ENCODE data around the gene PLEK2.

Gene PLEK2

DNA sequence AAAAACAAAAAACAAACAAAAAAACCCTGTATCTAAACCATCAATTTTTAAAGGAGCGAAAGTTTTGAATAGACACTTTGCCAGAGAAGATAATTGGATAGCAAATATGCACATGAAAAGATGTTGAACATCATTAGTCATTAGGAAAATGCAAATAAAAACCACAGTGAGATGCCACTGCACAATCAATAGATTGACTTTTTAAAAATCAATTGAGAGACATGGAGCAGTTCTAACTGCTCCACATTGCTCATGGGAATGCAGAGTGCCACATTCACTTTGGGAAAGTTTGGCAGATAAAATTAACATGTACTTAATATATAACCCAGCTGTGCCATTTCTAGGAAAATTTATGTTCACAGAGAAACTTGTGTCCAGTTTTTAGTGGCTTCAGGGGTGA is 39.1 kb downstream of the PLEK2 start:
- H3K4me3 ChIP-seq (ENCODE audit: low read depth, low read length), result no peak overlapping the region
- POLR2A ChIA-PET, result no interaction called here
- TF ChIP-seq, protein P1, sequence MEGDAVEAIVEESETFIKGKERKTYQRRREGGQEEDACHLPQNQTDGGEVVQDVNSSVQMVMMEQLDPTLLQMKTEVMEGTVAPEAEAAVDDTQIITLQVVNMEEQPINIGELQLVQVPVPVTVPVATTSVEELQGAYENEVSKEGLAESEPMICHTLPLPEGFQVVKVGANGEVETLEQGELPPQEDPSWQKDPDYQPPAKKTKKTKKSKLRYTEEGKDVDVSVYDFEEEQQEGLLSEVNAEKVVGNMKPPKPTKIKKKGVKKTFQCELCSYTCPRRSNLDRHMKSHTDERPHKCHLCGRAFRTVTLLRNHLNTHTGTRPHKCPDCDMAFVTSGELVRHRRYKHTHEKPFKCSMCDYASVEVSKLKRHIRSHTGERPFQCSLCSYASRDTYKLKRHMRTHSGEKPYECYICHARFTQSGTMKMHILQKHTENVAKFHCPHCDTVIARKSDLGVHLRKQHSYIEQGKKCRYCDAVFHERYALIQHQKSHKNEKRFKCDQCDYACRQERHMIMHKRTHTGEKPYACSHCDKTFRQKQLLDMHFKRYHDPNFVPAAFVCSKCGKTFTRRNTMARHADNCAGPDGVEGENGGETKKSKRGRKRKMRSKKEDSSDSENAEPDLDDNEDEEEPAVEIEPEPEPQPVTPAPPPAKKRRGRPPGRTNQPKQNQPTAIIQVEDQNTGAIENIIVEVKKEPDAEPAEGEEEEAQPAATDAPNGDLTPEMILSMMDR (IDR thresholded peaks at IDR 0.05; ENCODE audit: insufficient read depth, low read length, missing control alignments), result no peak
- no peak for DNase-seq (ENCODE audit: low read depth, low spot score)
- CTCF ChIA-PET, result no interaction called here

DNA sequence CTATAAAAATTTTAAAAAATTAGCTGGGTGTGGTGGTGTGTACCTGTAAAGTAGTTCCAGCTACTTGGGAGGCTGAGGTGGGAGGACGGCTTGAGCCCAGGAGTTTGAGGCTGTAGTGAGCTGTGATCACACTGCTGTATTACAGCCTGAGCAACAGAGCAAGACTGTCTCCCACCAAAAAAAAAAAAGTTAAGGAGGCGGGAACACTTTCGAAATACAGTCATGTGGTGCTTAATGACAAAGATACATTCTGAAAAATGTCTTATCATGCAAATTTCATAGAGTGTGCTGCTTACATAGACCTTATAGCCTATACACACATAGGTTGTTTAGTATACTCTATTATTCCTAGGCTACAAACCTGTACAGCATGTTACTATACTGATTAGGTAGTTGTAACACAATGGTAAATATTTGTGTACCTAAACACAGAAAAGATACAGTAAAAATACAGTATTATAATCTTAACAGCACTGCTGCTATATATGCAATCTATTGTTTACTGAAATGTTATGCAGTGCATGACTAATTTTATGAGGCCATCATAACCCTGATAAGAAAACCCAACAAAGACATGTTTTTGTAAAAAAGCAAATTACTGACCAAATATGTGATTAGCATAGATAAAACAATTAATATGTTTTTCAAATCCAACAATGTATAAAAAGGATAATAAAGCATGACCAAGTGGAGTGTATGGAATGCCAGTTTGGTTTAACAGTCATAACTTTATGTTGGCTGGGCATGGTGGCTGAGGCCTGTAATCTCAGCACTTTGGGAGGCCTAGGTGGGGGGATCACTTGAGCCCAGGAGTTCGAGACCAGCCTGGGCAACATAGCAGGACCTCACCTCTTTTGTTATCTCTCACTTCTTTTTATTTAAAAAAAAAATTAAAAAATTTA is 40.5 kb downstream of the PLEK2 start:
- CTCF ChIA-PET, result interaction anchor here (5.1 kb wide), 1 partner anchor 11 kb away, joined by 47 read pairs; the partner anchor contains the start of genes ATP6V1D and EIF2S1
- no peak overlapping the region for H3K4me3 ChIP-seq (ENCODE audit: low read depth, low read length)
- no peak for DNase-seq (ENCODE audit: low read depth, low spot score)
- TF ChIP-seq, protein P1 (IDR thresholded peaks at IDR 0.05; ENCODE audit: insufficient read depth, low read length, missing control alignments), result no peak
- POLR2A ChIA-PET, result no interaction called here

DNA sequence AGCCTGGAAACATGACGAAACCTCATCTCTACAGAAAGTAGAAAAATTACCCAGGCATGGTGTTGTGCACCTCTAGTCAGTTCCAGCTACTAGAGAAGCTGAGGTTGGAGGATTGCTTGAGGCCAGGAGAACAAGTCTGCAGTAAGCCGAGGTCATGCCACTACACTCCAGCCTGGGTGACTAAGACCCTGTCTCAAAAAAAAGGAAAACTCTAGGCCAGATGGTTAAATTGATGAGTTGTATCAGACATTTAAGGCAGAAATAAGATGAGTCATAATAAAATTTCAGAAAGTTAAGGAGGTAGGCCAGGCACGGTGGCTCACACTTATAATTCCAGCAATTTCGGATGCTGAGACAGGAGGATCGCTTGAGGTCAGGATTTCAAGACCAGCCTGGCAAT is 41.1 kb downstream of the PLEK2 start:
- ChIA-PET CTCF (interaction anchor here (5.1 kb wide), 1 partner anchor 11 kb away, joined by 47 read pairs; the partner anchor contains the start of genes ATP6V1D and EIF2S1), POLR2A (no interaction called here)
- H3K4me3 ChIP-seq (ENCODE audit: low read depth, low read length), result no peak overlapping the region
- DNase-seq (ENCODE audit: low read depth, low spot score), result no peak
- TF ChIP-seq, protein P1 (IDR thresholded peaks at IDR 0.05; ENCODE audit: insufficient read depth, low read length, missing control alignments), result no peak

DNA sequence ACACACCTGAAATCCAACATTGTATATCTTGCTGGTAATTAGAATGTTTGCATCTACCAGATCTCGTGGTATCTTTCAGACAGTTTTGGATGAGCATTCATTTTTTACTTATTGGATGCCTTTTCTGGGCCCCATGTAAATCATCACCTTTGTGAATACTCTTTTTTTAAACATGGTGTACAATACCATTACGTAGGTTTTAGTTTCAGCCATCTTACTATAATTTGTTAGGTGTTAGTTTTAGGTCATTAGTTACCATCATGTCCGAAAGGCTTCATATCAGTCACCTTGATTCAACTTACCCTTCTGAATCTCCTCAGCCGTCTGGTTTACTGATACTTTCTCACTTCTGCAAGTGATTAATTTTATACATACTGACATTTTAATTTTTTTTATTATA is 46.5 kb downstream of the PLEK2 start:
- no peak overlapping the region for H3K4me3 ChIP-seq (ENCODE audit: low read depth, low read length)
- DNase-seq (ENCODE audit: low read depth, low spot score), result no peak
- POLR2A ChIA-PET, result no interaction called here
- TF ChIP-seq, protein P1 (IDR thresholded peaks at IDR 0.05; ENCODE audit: insufficient read depth, low read length, missing control alignments), result no peak
- CTCF ChIA-PET, result interaction anchor here (0.7 kb wide), 1 partner anchor 13 kb away, joined by 3 read pairs; no protein-coding TSS in a partner anchor

DNA sequence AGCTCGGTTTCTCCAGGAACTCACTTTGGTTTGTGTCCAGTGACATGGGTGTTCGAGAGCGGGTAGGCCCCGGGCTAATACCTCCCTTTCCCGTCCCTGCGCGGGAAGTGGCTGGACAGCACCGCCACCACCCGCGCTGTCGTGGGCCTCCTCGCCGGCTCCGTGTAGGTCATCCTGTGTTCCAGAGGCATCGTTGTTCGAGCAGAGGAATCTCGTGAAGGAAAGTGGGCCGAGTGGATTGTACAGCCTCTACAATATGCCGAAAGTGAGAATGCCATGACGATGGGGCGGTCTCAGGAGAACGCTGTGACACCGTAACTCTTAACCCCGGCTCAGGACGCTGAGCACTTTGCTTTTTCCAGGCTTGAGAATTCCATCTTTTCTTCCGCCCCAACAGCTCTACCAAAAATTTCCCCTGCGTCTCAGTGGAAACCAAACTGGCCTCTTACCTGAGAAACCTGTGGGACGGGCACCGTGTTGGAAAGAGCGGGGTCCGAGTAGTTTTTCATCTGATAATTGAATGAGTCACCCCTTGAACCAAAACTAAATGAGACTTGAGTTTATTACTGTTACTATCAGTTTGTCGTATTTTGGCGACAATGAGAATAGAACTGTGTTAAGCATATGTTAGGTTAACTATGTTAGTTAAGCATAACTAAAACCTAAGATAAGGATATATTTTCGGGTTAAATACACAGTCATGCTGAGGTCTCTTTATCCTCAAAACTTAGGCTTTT is 51.3 kb downstream of the PLEK2 start:
- POLR2A ChIA-PET, result interaction anchor here (1.3 kb wide), 1 partner anchor 736 kb away, joined by 3 read pairs; no protein-coding TSS in a partner anchor
- peak overlapping the region; percentile 97 for H3K4me3 ChIP-seq (ENCODE audit: low read depth, low read length)
- TF ChIP-seq, protein P1 (IDR thresholded peaks at IDR 0.05; ENCODE audit: insufficient read depth, low read length, missing control alignments), result no peak
- DNase-seq (ENCODE audit: low read depth, low spot score), result no peak
- CTCF ChIA-PET, result interaction anchor here (1.0 to 5.3 kb wide), 39 partner anchors 9 to 736 kb away, joined by 3 to 58 read pairs (median 4); no protein-coding TSS in a partner anchor

Data from AG04449 (cell line).